Stimulated activated CD8-positive, alpha-beta memory T cell treated with anti-CD3 and anti-CD28 coated beads, Interleukin-2, amount 100 ng/mL, for 1 hour (primary cell): ENCODE data around the gene UNC13A.

Experiments
- DNase-seq, 2 donors: peaks; one replicate each; pipeline ENCODE4 v3.0.0-alpha.2; 2020; ENCODE audit warnings: low read depth in 2 of 2

Gene UNC13A

DNA sequence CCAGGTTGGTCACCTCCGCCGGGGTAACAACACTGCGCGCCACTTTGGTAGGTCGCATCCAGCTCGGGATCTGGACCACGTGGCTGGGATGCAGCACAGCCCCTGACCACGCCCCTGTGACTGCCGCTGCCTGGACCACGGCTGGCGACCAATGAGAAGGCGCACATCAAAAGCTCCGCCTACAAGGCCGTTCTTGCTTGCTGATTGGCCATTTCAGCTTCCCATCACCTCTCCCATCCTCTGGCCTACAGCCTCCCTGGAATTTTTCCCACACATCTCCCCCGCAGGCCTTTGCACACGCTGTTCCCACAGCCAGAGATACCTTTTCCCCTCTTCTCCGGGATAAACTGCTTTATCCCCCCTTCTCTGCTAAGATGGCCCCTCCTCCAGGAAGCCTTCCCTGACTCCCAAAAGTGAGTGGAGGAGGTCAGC, 18.6 kb upstream of the UNC13A start:
- no peak for DNase-seq

GRCh38 chr19:17703824-17704463, 15.8 kb upstream of the UNC13A start:
- peak; percentile 44 to 57 for DNase-seq

- DNase-seq = no peak
These were observed 7.0 kb upstream of the UNC13A start for GRCh38 chr19:17695198-17695597.

DNA sequence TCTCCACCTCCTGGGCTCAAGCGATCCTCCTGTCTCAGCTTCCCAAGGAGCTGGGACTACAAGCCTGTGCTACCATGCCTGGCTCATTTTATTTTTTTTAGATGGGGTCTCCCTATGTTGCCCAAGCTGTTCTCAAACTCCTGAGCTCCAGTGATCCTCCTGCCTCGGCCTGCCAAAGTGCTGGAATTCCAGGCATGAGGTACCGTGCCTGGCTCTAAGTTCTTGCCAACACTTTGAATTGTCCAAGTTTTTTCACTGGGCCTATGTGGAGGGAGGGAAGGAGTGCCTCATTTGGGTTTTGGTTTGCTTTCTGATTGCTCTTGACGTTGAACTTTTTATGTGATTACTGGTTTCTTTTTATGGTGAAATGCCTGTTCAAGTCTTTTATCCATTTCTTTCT, 4.4 kb upstream of the UNC13A start:
- no peak for DNase-seq

GRCh38 chr19:17688853-17689595, 870 bp upstream of the UNC13A start:
- no peak for DNase-seq

- no peak for DNase-seq
These were observed 855 bp downstream of the UNC13A start for GRCh38 chr19:17687141-17687856.

DNA sequence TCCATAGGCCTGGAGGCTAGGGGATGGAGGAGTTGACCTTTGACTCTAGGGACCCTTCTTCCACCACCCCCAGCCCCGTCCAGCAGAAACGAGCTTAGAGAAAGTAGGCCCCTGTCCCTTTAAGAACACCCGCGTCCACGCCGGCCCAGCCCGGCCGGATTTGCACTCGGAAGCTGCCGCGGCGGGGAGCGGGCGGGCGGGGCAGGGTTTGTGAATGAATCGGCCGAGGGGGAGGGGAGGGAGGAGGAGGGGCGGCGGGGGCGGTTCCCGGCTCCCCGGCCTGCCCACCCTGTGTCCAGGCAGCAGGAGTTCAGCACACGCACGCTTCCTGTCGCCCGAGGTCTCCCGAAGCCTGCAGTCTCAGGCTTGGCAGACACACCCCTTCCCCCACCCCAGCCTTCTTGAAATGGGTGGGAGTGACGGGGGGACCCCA, 1.5 kb downstream of the UNC13A start:
- no peak for DNase-seq

- DNase-seq = no peak
These were observed 2.1 kb downstream of the UNC13A start for GRCh38 chr19:17686023-17686521.

DNA sequence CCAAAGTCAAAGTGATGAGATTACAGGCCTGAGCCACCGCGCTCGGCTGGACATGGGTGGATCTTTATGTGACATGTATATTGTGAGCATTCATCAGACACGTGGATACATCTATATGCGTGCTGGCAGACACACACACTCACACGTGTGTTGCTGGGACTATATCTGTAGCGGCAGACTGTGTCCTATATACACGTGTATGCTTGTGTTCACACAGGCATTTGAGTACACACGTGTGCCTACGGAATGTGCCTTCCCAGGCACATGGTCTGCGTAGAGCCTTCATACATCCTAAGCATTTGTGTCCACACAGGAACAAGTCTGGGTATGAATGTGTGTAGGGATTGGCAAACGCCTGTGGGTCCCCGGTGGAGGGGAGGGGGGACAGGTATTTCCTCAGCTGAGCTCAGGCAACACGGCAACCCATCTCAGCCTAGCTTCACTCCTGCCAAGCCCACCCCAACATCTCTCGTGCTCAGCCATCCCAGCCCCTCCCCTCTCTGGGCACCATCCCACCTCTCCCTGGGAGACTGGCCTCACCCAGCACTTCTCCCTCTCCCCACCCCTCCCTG, 2.6 kb downstream of the UNC13A start:
- DNase-seq = no peak

- DNase-seq = no peak
These were observed 3.9 kb downstream of the UNC13A start for GRCh38 chr19:17684256-17684655.

DNA sequence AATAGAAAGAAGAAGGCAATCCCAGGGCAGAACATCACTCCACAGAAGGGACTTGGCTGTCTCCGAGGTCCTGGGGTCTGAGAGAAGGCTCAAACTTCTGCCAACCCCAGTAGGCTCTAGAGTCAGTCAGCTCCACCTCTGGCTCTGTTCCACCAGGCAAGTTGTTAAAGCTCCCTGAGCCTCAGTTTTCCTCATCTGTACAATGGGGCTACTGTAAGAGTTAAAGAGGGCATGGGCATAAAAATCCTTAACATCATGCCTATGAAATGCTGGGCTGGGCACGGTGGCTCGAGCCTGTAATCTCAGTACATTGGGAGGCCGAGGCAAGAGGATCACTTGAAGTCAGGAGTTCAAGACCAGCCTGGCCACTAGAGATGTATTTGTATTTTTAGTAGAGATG, 5.1 kb downstream of the UNC13A start:
- DNase-seq = no peak

GRCh38 chr19:17682273-17682672, 5.9 kb downstream of the UNC13A start:
- no peak for DNase-seq

DNA sequence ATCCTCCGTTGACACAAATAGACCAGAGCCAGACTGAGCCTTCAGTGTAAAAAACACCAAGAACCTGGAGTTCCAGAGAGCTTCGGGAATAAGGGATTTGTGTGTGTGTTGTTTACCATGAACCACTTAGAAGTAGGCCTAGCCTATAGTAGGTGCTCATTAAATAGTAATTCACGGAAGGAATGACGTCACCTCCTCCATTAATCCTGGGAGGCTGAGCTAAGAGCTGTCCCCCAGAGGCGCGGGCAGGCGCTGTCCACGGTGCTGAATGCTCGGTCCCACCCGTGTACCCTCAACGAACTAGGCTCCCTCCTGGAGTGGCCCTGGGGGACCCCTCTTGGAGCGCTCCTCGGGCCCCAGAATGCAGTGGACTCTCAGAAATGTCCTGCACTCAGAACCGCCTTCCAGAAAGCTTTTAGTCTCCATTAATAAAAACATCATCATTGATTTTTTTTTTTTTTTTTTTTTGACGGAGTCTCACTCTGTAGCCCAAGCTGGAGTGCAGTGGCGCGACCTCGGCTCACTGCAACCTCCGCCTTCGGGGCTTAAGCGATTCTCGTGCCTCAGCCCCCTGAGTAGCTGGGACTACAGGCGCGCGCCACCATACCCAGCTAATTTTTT, 6.5 kb downstream of the UNC13A start:
- no peak for DNase-seq

DNA sequence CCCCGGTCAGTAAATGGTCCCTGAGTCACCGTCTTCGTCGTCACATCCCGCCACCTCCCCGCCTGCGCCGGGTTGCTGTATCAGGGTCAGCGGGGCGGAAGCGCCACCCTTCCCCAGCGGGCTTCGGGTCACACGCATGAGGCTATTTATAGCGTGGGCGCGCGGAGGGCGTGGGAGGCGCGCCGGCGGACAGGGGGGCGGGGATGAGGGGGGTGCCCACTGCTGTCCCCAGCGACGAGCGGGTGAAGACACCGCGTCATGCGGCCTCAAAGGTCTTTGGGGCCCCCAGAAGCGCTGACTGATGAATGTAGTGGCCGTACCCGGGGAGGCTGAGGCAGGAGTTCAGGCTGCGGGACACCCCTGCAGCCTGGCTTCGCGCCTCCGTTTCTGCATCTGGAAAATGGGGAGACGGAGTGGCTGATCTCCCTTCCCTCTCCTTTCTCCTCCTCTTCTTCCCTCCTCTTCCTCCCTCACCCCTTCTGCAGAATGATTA, 7.9 kb downstream of the UNC13A start:
- peak; percentile 24 to 25 for DNase-seq

DNA sequence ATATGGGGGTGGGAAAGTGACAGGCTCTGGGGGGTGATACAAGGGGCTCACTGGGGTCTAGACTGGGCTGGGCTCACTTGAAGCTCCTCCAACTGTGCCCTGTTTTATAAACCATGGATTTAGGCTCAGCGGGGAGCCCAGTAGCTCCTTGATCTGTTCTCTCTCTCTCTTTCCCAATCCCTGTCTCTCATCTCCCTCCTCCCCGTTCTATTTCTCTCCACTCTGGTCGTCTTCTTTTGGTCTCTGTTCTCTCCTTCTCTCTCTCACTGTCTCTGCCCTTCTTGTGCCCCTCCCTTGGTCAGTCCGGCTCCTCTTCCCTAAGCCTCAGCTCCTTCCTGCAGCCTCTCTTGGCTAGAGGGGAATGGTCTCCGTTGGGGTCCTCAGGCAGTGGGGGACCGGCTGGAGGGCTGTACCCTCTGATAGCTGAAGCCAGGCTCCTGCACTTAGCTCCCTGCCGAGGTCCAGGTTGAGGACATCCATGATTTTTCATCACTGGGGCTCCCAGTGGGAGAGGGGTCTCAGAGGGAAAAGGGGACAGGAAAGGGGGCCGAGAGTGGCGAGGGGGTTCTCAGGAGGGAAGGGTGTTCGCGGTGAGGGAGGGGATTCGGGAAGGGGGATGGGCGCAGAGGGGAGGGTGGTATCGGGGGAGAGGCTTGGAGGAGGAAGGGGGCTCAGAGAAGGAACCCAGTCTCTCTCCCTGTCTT, 8.5 kb downstream of the UNC13A start:
- no peak for DNase-seq

- no peak for DNase-seq
These were observed 9.3 kb downstream of the UNC13A start for GRCh38 chr19:17678836-17679235.

GRCh38 chr19:17677002-17677401, 11.2 kb downstream of the UNC13A start:
- no peak for DNase-seq

- DNase-seq = no peak
These were observed 11.9 kb downstream of the UNC13A start for GRCh38 chr19:17676295-17676694.

DNA sequence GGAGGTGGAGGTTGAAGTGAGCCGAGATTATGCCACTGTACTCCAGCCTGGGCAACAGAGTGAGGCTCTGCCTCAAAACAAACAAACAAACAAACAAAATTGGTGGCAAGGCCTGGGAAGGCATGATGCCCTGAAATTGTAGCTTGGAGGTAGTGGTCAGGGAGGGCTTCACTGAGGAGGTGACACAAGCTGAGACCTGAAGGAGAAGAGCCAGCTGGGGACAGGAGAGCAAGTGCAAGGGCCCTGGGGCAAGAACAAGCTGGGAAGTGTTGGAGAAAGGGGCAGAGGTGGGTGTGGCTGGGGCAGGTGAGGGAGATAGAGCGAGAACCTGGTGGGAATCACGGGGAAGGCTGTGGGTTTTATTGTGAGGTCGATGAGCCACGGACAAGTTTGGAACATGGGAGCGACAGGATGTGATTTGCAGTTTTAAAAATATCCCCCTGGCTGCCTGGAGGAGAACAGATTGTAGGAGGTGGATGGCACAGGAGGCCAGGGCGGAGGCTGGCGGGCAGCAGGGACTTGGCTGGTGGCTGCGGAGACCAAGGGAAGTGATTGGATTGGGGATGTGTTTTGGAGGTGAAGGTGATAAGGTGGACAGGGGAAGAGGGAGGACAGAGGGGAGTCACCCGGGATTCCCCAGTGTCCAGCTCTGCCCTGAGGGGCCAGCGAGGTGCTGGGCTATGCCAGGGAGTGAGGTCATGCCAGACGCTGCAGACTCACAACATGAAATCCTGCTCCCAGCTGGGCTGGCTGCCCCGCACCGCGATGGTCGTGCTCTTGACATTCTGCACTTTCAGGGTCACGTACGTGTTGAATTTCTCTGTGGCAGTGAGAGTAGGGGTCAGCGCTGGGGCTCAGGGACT, 14.0 kb downstream of the UNC13A start:
- DNase-seq = no peak

DNA sequence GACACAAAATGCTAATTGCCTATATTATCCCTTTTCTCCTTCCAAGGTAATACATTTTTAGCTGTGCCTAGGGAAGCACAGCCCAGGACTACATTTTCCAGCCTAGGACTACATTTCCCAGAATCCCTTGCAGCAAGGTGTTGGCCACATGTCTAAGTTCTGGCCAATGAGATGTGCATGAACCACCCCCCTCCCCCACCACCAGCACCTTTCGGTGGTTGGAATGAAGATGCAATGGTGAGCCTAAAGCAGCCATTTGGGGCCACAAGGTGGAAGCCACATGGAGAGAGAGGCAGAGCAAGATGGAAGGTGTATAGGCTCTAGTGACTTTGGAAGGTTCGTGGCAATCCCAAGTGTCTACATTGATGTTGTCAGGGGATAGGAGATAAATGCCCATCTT, 16.2 kb downstream of the UNC13A start:
- no peak for DNase-seq
